Gastroesophageal sphincter (tissue), 4 donors: ENCODE data around the gene ANXA2R. TPM values are rescaled to one million over a fixed set of nuclear protein-coding genes. Genes with fewer than 3 reads are reported as not detected.

Experiments used
- ATAC-seq: fragments of 150-250 bp; one replicate; pipeline ENCODE4 v1.9.1; 2016; ENCODE audit warnings: mild to moderate bottlenecking, moderate library complexity
- H3K27ac ChIP-seq, 4 donors: fragments of 200-600 bp; sonication (generic) in 3 of 4; 1 replicate in 3 of 4; 2 replicates in 1 of 4; pipeline ENCODE4 v1.5.1; 2016 to 2019
- H3K27me3 ChIP-seq: fragments of 200-600 bp; sonication (generic); one replicate; pipeline ENCODE4 v1.5.1; 2019
- H3K36me3 ChIP-seq, 2 donors: fragments of 200-600 bp; sonication (generic); one replicate each; pipeline ENCODE4 v1.5.1; 2019; ENCODE audit warnings: control low read depth in 1 of 2
- H3K4me1 ChIP-seq, 3 donors: fragments of 200-600 bp; sonication (generic); 1 replicate in 2 of 3; 2 replicates in 1 of 3; pipeline ENCODE4 v1.5.1; 2016 to 2019; ENCODE audit warnings: control low read depth in 2 of 3
- H3K4me3 ChIP-seq, 2 donors: fragments of 200-600 bp; sonication (generic); one replicate each; pipeline ENCODE4 v1.5.1; 2019; ENCODE audit warnings: mild to moderate bottlenecking in 1 of 2, moderate library complexity in 1 of 2
- H3K9me3 ChIP-seq, 3 donors: fragments of 200-600 bp; sonication (generic); one replicate each; pipeline ENCODE4 v1.5.1; 2017 to 2019; ENCODE audit warnings: control low read depth in 2 of 3
- CTCF ChIP-seq, 4 experiments: fragments of 200-600 bp in 2 of 4; fragments of 450-650 bp in 2 of 4; sonication (generic) in 1 of 4; IDR thresholded peaks; one replicate each; pipeline ENCODE4 v1.5.1; 2017 to 2019; ENCODE audit warnings: antibody characterized with exemption in 4 of 4, mild to moderate bottlenecking in 2 of 4, moderate library complexity in 2 of 4
- EP300 ChIP-seq: sonication (generic); formaldehyde crosslinking; IDR thresholded peaks from one replicate; pipeline ENCODE4 v1.6.1; 2017; ENCODE audit warnings: antibody characterized with exemption, mild to moderate bottlenecking
- POLR2A ChIP-seq, 2 donors: fragments of 450-650 bp; IDR thresholded peaks; one replicate each; pipeline ENCODE4 v1.6.1; 2017; ENCODE audit warnings: antibody characterized with exemption in 2 of 2, mild to moderate bottlenecking in 2 of 2, moderate library complexity in 1 of 2
- POLR2AphosphoS5 ChIP-seq: sonication (generic); formaldehyde crosslinking; IDR thresholded peaks from one replicate; pipeline ENCODE4 v1.6.1; 2017; ENCODE audit warnings: antibody characterized with exemption
- WGBS, 2 donors: methylation state at CpG; one replicate each; pipeline ENCODE4 v1.1.5; 2018; ENCODE audit warnings: low coverage in 1 of 2; 5-methylcytosine and 5-hydroxymethylcytosine counted together
- total RNA-seq, 4 donors: library from RNA; depleted of rRNA; stranded (reverse); fragments of >200 nt; gene quantifications; one replicate each; pipeline ENCODE4 v1.1.0, GENCODE V29; 2016

The ANXA2R gene
- total RNA-seq, 4 donors from 2014 or later: 1.2 to 5.1 (median 2.1) TPM

GRCh38 chr5:43066799-43067741 is 27.0 kb upstream of the ANXA2R start:
- peak overlapping the region; percentile 94 to 99 (median 96) for H3K27ac ChIP-seq
- peak overlapping the region; percentile 70 to 91 for H3K4me3 ChIP-seq
- peaks cover 0 to 48% (median 14%) of the 10 kb centered on the region in 3 donors for H3K4me1 ChIP-seq
- H3K36me3 ChIP-seq: peaks cover 0 to 21% of the 10 kb centered on the region in 2 donors
- TF ChIP-seq POLR2A (IDR thresholded peaks at IDR 0.05): peak; percentile 40 to 60
- TF ChIP-seq POLR2AphosphoS5: peak; percentile 89
- no peak for TF ChIP-seq CTCF (IDR thresholded peaks at IDR 0.05)
- H3K27me3 ChIP-seq: no peaks in the 10 kb centered on the region
- peak; percentile 71 for ATAC-seq
- no peaks in the 10 kb centered on the region for H3K9me3 ChIP-seq
- WGBS, 2 donors: 0% methylated on average over 3 to 16 of the region's 45 CpGs

GRCh38 chr5:43065948-43066798 is 26.1 kb upstream of the ANXA2R start:
- Histone ChIP-seq H3K27me3 (no peaks in the 10 kb centered on the region), H3K4me3 (peak overlapping the region; percentile 70 to 91), H3K36me3 (peaks cover 0 to 13% of the 10 kb centered on the region in 2 donors), H3K9me3 (no peaks in the 10 kb centered on the region), H3K27ac (peak overlapping the region; percentile 94 to 99 (median 96)), H3K4me1 (peaks cover 0 to 48% (median 14%) of the 10 kb centered on the region in 3 donors)
- TF ChIP-seq EP300 (no peak), POLR2A (IDR thresholded peaks at IDR 0.05) (peak; percentile 38 to 51), CTCF (IDR thresholded peaks at IDR 0.05) (peak in 1 of 4 experiments; percentile 7), POLR2AphosphoS5 (peak; percentile 15)
- peak; percentile 26 for ATAC-seq
- WGBS, 2 donors: 0% methylated on average over 34 to 36 of the region's 75 CpGs

GRCh38 chr5:43065387-43065947 is 25.3 kb upstream of the ANXA2R start:
- Histone ChIP-seq H3K4me1 (peaks cover 0 to 45% (median 14%) of the 10 kb centered on the region in 3 donors), H3K36me3 (peaks cover 0 to 6% of the 10 kb centered on the region in 2 donors), H3K27ac (peak overlapping the region; percentile 94 to 99 (median 96)), H3K4me3 (peak overlapping the region; percentile 70 to 91), H3K9me3 (no peaks in the 10 kb centered on the region), H3K27me3 (no peaks in the 10 kb centered on the region)
- no peak for TF ChIP-seq EP300
- TF ChIP-seq POLR2A (IDR thresholded peaks at IDR 0.05): no peak
- TF ChIP-seq POLR2AphosphoS5: no peak
- no peak for TF ChIP-seq CTCF (IDR thresholded peaks at IDR 0.05)
- WGBS, 2 donors: 2% methylated on average over 18 of the region's 18 CpGs
- no peak for ATAC-seq

GRCh38 chr5:43063721-43064171 is 23.6 kb upstream of the ANXA2R start:
- Histone ChIP-seq H3K27ac (peak overlapping the region in 3 of 4 donors; percentile 94 to 99 (median 97)), H3K4me3 (no peak overlapping the region), H3K36me3 (no peaks in the 10 kb centered on the region), H3K9me3 (no peaks in the 10 kb centered on the region), H3K27me3 (no peaks in the 10 kb centered on the region), H3K4me1 (peaks cover 0 to 28% (median 12%) of the 10 kb centered on the region in 3 donors)
- no peak for ATAC-seq
- WGBS, 2 donors: 82 to 100% methylated on average over 1 to 6 of the region's 12 CpGs
- TF ChIP-seq CTCF (IDR thresholded peaks at IDR 0.05): no peak
- TF ChIP-seq POLR2AphosphoS5: no peak
- TF ChIP-seq EP300: no peak
- no peak for TF ChIP-seq POLR2A (IDR thresholded peaks at IDR 0.05)
